ENCODE data around the gene PELI2.
A peak's percentile ranks its signal among the peaks of the same experiment; 100 is the strongest.

Gene PELI2, protein sequence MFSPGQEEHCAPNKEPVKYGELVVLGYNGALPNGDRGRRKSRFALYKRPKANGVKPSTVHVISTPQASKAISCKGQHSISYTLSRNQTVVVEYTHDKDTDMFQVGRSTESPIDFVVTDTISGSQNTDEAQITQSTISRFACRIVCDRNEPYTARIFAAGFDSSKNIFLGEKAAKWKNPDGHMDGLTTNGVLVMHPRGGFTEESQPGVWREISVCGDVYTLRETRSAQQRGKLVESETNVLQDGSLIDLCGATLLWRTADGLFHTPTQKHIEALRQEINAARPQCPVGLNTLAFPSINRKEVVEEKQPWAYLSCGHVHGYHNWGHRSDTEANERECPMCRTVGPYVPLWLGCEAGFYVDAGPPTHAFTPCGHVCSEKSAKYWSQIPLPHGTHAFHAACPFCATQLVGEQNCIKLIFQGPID

GRCh38 chr14:56117765-56118610 is at the start of gene PELI2:
Gene PELI2, plus strand, starts transcription at chr14:56118411. Its CDS starts 250 bp downstream, at chr14:56118661.
- DNase-seq, result peak; percentile 78

- no peak for DNase-seq
Observed at GRCh38 chr14:56073799-56074198, 44.4 kb upstream of the PELI2 start.

GRCh38 chr14:56075301-56075700 is 42.9 kb upstream of the PELI2 start:
- DNase-seq, result no peak

- DNase-seq, result no peak
Observed at GRCh38 chr14:56081139-56081538, 37.1 kb upstream of the PELI2 start.

DNA sequence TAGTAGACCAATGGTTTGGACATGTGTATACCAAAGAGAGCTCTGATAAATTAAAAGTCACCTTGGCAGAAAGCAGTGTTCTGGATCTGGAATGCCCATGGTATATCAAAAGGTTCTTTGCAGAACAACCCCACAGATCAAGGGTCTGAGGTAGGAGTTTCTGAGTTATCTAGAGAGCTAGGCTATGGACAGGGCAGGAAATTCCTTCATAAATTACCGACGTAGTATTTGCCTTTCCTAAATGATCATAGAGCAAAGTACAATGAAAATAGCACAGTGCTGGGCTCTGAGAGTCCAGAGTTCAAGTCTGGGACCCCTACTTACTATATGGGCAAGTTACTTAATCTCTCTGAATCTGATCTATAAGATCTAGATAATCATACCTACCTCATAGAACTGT is 35.3 kb upstream of the PELI2 start:
- DNase-seq, result no peak

DNA sequence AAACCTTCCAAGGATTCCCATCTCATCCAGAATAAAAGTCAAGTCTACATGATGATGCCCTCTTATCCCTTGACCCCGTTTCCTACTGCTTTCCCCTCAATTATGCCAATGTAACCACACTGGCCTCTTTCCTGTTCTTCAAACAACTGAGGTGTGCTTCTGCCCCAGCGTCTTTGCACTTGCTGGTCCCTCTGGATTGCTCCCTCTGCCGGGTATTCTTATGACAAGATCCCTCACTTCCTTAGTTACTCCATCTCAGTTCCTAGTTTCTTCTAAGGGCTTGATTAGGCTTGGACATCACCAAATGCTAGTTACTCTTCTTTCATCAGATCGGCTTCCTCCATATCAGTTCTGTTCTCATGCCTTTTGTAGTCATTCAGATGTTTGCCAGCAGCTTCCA is 32.7 kb upstream of the PELI2 start:
- no peak for DNase-seq

DNA sequence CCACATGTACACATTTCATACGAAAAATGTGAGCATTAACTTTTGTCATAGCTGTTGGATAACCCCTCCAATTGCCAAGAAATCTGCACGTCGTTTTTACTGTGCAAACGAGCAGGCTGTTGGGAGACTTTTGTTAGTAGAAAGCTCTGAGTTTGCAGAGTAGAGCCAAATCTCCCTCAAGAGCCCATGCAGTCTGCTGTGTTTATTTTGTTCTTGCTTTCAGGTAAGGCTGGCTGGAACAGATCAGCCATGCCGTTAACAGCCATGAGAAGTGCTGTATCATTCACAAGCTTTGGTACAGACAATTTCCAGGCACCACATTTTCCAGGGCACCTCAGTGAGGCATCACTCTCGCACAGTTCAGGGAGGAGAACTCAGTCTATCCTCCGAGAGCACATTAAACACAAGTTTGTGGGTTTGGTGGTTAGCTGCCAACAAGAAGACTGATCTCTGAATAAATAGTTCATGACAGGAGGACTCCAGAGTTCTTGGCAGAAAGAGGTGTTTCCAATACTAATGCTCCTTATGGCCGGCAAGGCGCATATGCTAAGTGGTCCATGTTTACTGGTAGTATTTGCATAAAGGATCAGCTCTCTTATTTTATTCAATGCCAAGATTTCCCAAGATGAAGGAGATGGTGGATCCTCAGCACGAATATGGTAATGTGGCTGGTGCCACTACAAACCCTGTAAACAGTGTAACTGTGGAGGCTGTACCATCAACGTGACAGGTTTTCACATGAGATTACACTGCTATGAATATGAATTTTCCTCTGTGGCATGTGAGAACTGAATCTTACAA is 30.3 kb upstream of the PELI2 start:
- peak; percentile 72 for DNase-seq

- no peak for DNase-seq
Observed at GRCh38 chr14:56088941-56089340, 29.3 kb upstream of the PELI2 start.

DNA sequence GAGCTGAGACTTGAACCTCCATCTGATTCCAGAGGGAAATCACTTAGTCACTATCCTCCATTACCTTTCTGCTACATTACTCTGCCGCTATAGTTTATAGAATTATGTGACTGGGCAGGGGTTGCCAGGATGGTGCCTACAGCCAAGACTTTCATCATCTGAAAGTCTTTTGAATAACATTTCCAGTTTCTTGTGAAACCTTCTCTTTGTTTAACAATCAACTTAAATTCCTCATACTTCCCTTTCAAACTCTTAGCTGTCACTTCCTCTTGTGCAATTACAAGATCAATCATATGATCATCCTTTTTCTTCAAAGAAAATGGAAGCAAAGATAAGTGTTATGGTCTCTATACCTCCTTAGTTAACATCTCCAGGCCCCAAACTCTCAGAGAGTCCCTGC is 25.4 kb upstream of the PELI2 start:
- DNase-seq, result no peak

DNA sequence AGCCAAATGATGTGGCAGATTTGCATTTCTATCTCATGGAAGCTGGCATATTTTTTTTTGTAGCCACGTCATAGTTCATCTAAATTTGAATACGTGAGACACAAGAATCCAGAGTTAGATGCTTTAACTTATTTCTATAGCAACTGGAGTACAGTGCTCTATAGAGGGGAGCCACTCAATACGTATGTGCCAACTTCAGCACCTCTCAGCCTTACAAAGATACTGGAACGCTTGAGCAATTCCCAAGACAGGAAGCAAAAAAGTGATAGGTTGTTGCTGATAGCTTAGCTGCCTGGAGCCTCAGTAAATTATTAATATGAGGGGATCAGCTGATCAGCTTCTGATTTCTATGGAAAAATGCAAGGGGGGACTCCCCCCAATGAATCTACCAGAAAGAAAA is 24.1 kb upstream of the PELI2 start:
- DNase-seq, result no peak

- DNase-seq, result no peak
Observed at GRCh38 chr14:56098021-56098420, 20.2 kb upstream of the PELI2 start.

DNA sequence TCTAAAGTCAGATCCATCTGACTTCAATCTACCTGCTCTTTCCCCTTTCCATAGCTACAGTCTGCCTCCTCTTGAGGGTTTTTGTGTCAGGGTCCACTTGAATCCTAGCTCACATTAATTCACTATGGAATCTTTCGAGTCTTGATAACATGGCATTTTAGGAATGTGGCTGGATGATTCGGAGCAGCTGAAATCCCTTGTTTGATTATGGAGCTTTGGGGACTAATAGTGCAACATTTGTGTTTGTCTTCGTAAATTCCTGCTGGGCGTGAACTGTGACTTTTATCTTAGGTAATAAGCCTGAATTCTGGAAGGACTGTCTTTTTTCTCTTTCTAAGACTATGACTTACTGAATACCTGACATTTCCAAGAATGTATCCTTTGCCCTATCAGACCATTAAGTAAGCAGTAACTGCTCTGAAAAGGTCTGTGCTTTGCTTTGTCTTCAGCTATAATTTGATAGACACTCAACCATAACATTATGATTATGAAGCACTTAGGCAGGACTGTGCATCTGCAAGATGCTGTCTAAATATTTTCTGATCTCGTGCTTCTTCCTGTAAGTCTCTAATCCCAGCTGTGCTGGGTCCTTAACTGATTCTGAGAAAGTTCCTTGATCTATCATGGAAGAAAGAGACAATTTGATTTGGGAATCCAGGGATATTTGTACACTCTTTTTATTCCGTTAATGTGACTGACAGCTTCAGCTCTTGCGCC is 19.0 kb upstream of the PELI2 start:
- DNase-seq, result no peak

DNA sequence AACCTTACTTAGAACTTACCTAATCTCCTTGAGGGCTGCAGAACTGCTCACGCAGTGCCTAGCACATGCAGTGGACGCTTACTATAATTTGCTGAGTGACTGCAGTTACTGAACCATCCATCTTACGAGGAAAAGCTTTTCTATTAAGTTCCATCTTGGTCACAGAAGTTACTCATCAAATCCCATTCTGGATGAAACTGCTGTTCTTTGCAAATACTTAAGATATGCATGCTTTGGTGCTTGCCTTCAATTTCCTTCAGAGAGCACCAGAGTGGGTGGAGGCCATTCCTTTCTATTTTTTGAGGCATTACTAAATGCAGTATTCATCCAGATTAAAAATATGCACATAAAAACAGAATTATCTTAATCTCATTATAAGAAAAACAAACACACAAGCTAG is 17.7 kb upstream of the PELI2 start:
- no peak for DNase-seq

GRCh38 chr14:56102941-56103340 is 15.3 kb upstream of the PELI2 start:
- DNase-seq, result no peak

- no peak for DNase-seq
Observed at GRCh38 chr14:56107615-56108014, 10.6 kb upstream of the PELI2 start.

DNA sequence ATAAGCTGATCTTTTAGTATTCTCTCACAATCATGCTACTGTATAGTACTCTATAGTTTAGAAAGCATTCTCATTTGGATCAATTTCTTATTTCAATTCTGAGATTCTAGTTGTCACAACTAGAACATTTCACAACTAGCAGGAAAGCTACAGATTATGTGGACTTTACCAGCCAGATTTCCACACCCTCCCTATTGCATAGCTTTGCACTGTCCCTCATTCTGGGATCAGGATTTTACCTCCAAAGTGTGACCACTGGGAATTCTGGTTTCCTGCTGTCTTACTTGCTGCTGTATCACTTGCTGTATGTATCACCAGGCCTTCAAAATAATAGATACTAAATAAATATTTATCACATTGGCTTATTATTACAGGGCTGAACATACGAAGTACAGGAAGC is 10.2 kb upstream of the PELI2 start:
- DNase-seq, result no peak

DNA sequence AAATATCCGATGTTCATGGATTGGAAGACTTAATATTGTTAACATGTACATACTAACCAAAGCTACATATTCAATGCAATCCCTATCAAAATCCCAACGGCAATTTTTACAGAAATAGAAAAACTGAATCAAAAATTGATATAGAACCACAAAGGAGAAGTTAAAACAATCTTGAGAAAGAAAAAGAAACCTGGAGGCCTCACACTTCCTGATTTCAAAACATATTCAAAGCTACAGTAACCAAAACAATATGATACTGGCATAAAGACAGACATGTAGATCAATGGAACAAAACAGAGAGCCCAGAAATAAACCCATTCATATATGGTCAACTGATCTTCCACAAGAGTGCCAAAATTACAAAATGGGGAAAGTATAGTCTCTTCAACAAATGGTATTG is 5.4 kb upstream of the PELI2 start:
- no peak for DNase-seq

DNA sequence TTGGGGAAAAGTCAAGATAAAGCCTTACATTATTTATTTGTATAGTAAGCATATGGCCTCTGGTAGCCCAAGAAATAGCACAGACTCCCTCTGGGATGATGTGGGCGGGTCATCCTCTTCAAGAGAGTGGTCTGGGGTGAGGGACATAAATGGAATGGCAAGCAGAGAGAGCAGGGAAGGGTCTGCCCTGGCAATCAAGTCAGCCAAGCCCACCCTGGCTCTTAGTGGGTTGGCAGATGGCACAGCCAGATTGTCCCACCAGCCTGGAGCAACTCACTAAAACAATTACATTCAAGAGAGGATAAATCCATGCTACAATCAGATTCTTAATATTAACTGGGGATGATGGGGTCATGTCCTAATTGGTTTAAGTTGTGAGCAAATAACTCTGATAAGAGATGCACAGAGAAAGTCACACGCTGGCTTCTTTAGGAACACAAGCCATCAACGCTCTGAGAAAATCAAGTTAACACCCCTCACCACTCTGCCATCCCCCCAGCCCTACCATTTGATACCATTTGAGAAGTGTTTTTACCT is 2.8 kb upstream of the PELI2 start:
- no peak for DNase-seq

DNA sequence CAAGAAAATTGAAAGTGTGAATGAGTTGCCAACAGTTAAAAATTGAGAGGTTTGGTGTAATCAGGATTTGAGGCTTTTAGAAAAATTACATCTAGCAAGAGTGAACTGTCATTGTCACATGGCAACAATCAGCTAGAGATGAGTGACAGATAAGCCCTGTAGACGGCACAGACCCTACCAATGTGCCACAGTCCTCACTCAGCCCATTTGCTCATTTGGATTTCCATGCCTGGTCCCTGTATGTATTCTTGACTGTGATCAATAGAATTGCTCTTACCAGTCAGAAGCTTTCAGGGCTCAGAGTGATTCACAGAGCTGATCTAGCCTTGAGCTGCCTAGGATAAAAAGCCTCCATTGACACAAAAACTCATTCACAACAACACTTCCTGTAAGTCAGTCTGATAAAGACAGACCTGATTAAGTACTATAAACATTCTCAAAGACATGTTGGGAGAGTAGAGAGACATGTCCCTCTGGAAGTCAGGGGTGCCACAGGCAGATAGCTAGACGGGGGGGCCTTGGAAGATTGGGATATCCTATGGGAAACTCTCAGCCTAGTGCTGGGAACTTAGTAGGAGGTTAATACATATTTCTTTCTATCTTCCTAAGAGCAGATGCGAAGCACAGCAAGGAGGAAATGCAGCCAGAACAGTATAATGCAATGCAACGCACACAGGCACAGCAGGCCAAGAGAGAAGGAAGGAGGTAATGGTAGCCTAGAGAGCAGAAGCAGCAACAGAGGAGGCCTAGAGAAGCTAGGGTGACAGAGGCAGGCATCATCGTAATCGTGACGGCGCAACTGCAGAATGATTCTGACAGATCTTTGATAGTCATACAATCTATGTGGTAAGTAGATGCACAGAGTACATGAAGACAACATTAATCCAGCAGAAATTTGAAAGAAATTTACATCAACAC is 2.0 kb upstream of the PELI2 start:
- DNase-seq, result no peak

DNA sequence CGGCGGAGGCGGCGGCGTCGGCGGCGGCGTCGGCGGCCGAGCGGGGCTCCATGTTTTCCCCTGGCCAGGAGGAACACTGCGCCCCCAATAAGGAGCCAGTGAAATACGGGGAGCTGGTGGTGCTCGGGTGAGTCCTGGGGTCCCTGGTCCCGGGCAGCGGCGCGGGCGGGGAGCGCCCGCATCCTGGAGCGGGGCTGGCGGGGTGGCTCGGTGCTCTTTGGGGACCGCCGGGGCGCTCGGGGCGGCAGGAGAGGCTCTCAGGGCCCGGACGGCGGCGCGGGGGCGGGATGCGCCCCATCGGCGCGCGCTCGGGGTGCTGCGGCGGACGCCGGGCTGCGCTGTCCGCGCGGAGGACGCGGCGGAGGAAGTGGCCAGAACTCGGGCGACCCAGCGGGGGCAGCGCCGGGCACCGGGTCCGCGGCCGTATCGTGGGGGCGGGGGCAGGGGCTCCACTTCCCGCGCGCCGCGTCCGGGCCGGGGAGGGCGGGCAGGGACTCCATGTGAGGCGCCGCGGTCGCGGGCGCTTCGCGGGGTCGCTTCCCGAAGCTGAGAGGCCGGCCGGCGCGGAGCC is 485 bp downstream of the PELI2 start:
- no peak for DNase-seq
